NB4 (cell line): ENCODE results near the gene VAC14.

Experiments
- DNase-seq: peaks from one replicate; pipeline ENCODE4 v3.0.0; 2010; ENCODE audit warnings: low read depth
- H3K4me3 ChIP-seq: one replicate; pipeline ENCODE4 v1.5.1; 2011; ENCODE audit warnings: mild to moderate bottlenecking, low read depth, low read length, moderate library complexity
- CTCF ChIP-seq: IDR thresholded peaks from one replicate; pipeline ENCODE4 v1.5.1; 2012; ENCODE audit warnings: low read depth, low read length
- MYC ChIP-seq: IDR thresholded peaks from 2 replicates; pipeline ENCODE4 v1.6.1; 2011; ENCODE audit warnings: low read depth, low read length
- POLR2A ChIP-seq: IDR thresholded peaks from 2 replicates; pipeline ENCODE4 v1.6.1; 2011; ENCODE audit warnings: mild to moderate bottlenecking; ENCODE audit not compliant: insufficient read length; ENCODE audit errors: extremely low read depth
- TF ChIP-seq, protein P1 (sequence below): IDR thresholded peaks from 2 replicates; pipeline ENCODE4 v1.6.1; 2011; ENCODE audit warnings: low read depth, low read length

Gene VAC14

GRCh38 chr16:70739389-70739788, 61.6 kb downstream of the VAC14 start:
- H3K4me3 ChIP-seq, result no peak overlapping the region
- TF ChIP-seq, protein P1, sequence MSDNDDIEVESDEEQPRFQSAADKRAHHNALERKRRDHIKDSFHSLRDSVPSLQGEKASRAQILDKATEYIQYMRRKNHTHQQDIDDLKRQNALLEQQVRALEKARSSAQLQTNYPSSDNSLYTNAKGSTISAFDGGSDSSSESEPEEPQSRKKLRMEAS, result no peak
- TF ChIP-seq CTCF, result no peak
- no peak for TF ChIP-seq POLR2A
- TF ChIP-seq MYC, result no peak
- DNase-seq, result no peak

DNA sequence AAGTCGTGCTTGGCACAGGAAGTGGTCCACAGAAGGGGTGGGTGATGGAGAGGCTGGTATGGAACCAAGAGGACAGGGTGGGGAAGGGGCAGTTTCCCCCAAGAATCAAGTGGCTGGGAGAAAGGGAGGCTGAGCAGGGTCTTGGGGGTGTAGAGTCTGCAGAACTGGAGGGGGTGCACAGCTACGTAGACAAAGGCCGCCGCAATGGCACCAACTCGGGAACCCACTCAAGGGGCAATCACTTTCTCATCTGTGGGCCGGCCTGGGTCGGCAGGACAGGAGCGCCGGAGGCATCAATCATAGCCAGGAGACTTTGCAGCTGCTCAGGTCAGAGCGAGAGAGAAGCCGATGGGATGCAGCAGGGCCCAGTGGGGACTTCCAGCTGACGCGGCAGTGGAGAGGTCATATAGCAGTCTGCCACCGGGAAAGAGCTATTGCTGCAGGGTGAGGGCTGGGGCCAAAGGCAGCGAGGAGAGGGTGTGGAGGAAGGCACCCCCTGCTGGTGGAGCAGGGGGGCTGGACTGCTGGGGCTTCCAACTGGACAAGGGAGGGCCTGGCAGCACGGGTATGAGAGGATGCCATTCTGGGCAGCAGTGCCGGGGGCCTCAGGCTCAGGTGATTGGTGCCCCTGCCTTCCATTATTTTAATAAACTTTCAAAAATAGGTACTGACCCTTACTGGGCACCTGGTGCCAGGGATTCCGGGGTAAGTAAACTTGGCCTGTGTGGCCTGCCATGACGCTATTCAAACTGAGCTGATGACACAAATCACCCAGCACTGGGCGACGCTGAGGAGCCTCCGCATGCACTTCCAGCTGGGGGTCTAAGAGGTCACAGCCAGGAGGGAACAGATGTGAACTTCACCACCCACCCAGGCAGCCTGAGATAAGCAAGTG, 62.6 kb downstream of the VAC14 start:
- TF ChIP-seq MYC (no peak), CTCF (peak; percentile 92), POLR2A (no peak)
- TF ChIP-seq, protein P1, result no peak
- no peak overlapping the region for H3K4me3 ChIP-seq
- DNase-seq, result peak; percentile 88

DNA sequence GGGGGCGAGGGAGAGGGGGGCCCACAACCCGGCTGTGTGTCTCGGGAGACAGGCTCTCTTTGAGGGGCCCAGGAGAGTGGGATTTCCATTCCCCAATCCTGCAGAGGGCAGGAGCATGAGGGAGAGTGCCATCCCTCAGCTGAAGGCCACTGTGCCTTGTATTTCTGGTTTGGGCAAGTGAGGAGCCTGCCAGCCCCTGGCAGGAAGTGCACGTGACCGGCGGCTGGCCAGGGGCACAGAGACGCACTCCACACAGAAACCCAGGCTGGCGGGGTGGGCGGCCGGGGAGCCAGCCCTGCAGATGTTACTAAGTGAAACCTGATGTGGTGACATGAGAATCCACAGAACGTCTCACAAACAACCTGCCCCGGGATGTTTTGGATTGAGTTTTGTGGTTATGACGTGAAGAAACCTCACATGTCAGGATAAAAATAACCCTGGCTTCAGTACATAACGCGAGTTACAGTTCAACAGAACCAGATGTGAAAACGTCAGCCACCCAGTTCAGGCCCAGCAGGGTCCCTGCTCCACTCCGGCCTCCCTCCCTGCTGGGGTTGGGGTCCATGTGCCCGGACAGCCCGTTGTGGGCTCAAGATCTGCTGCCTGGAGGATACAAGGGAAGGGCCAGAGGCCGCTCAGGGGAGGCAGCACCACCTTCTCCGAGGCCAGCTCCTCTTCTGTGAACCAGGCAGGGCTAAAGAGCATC, 63.4 kb downstream of the VAC14 start:
- DNase-seq, result peak; percentile 72
- H3K4me3 ChIP-seq, result no peak overlapping the region
- no peak for TF ChIP-seq POLR2A
- TF ChIP-seq, protein P1, result peak; percentile 74

- no peak for DNase-seq
- H3K4me3 ChIP-seq, result no peak overlapping the region
- TF ChIP-seq POLR2A (no peak), MYC (no peak), CTCF (no peak)
- TF ChIP-seq, protein P1, result no peak
These were observed 64.2 kb downstream of the VAC14 start for GRCh38 chr16:70736465-70737376.

DNA sequence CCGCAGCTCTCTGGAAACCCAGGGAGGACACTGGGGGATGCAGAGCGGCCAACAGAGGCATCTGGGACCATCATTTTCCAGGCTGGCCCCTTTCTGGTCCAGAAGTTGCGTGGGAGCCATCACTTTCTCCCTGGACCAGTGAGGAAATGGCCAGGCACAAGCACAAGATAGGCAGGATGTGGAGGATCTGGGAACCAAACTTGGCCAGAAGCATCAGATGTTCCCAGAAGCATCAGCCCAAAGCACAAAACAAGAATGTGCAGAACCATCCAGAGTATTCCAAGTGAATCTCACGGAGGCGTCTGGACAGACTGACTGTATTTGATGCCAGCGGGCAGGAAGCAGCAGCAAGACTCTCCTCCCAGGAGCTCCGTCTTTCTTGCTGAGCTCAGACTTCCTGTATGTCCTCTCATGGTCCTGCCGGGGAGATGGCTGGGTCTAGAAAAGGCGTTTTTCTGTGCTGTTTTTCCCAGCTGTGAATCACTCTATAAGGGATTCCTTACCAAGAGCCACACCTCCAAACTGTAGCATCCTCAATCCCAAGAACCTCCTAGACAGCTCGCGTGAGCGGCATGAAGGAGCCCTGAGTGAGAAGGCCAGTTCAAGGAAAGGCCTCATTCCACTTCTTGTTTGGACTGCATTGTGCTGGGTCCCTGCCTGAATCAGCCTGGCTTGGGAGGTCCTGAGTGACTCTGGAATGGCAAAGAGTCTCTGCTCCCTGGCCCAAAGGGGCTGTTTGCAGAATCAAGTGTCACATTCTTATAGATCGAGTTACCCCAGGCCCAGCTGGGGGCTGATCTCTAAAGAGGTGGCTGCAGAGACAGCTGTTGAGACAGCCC, 65.6 kb downstream of the VAC14 start:
- TF ChIP-seq MYC (no peak), CTCF (no peak), POLR2A (no peak)
- TF ChIP-seq, protein P1, result no peak
- H3K4me3 ChIP-seq, result no peak overlapping the region
- DNase-seq, result no peak
